GM12878 (cell line): ENCODE data around the gene ELN. TPM values are rescaled to one million over a fixed set of nuclear protein-coding genes. Genes with fewer than 3 reads are reported as not detected.

Source experiments
- ATAC-seq: fragments of 200-7000 bp; cut with Tn5 transposase; 3 replicates; pipeline ENCODE4 v1.9.1; 2020; ENCODE audit warnings: mild to moderate bottlenecking, moderate library complexity
- BruUV-seq: library from RNA; stranded (reverse); fragments of 400-500 nt; replicated peaks from 2 replicates; lab custom pipeline; 2021; lab: Mats Ljungman, UMichigan
- CTCF ChIA-PET: fragments of 300-600 bp; sonication (Branson Sonifier 250); formaldehyde crosslinking; extraction: SDS; loops from one replicate; lab custom pipeline; 2021; ENCODE audit warnings: inconsistent platforms; lab: Yijun Ruan, JAX
- POLR2A ChIA-PET: fragments of 350-600 bp; formaldehyde crosslinking; extraction: SDS; loops from one replicate; lab custom pipeline; 2021; ENCODE audit warnings: inconsistent platforms; lab: Charles Lee
- RAD21 ChIA-PET: fragments of 300-600 bp; sonication (Branson Sonifier 250); formaldehyde crosslinking; loops from one replicate; lab custom pipeline; 2023; ENCODE audit warnings: antibody characterized with exemption; ENCODE audit not compliant: unreplicated experiment; lab: Charles Lee
- SMC1A ChIA-PET: fragments of 300-600 bp; sonication (Branson Sonifier 250); formaldehyde crosslinking; loops from one replicate; lab custom pipeline; 2023; ENCODE audit not compliant: unreplicated experiment, uncharacterized antibody; lab: Charles Lee
- DNase-seq: peaks from one replicate; pipeline ENCODE4 v3.0.0-alpha.2; 2011; ENCODE audit warnings: low read depth, low spot score
- FAIRE-seq: peaks from 3 replicates; lab custom pipeline; 2011; peaks lifted over from hg19 to GRCh38; lab: Jason Lieb, UNC
- H2AFZ ChIP-seq: 2 replicates; pipeline ENCODE4 v1.6.0; 2011; ENCODE audit warnings: low read depth, low read length, control low read depth; ENCODE audit not compliant: control insufficient read depth
- H3K27ac ChIP-seq: 2 replicates; pipeline ENCODE4 v1.5.1; 2011; ENCODE audit warnings: control low read depth; ENCODE audit not compliant: control insufficient read depth, insufficient read depth
- H3K27me3 ChIP-seq, 2 experiments: replicated peaks in 1 of 2; 2 replicates each; pipeline versions ENCODE4 v1.6.0 to v1.6.1; 2011; ENCODE audit warnings: low read length in 1 of 2; ENCODE audit not compliant: control insufficient read depth in 2 of 2, insufficient read depth in 2 of 2
- H3K36me3 ChIP-seq, 2 experiments: 2 replicates each; pipeline ENCODE4 v1.5.1; 2011; ENCODE audit warnings: low read length in 1 of 2; ENCODE audit not compliant: control insufficient read depth in 2 of 2, insufficient read depth in 2 of 2
- H3K4me1 ChIP-seq: 2 replicates; pipeline ENCODE4 v1.6.1; 2011; ENCODE audit warnings: mild to moderate bottlenecking, low read length, moderate library complexity, mixed read lengths; ENCODE audit not compliant: control insufficient read depth, insufficient read depth
- H3K4me2 ChIP-seq: 2 replicates; pipeline ENCODE4 v1.6.0; 2011; ENCODE audit warnings: control low read depth; ENCODE audit not compliant: control insufficient read depth, insufficient read depth
- H3K4me3 ChIP-seq: fragments of 200-600 bp; sonication (generic); 2 replicates; pipeline ENCODE4 v1.5.1; 2016
- H3K79me2 ChIP-seq: 2 replicates; pipeline ENCODE4 v1.6.0; 2011; ENCODE audit warnings: low read length; ENCODE audit not compliant: control insufficient read depth, insufficient read depth
- H3K9ac ChIP-seq: 2 replicates; pipeline ENCODE4 v1.8.0; 2011; ENCODE audit warnings: low read length, control low read depth, mixed read lengths; ENCODE audit not compliant: control insufficient read depth, insufficient read depth
- H3K9me3 ChIP-seq: replicated peaks from 3 replicates; pipeline ENCODE4 v1.5.1; 2011; ENCODE audit warnings: mild to moderate bottlenecking, low read length; ENCODE audit not compliant: control insufficient read depth, insufficient read depth
- H4K20me1 ChIP-seq: 2 replicates; pipeline ENCODE4 v1.6.0; 2011; ENCODE audit not compliant: control insufficient read depth, insufficient read depth
- CEBPB ChIP-seq, 2 experiments: fragments of 150-350 bp in 1 of 2; IDR thresholded peaks; 2 replicates each; pipeline ENCODE4 v1.6.1; 2012 to 2014; ENCODE audit warnings: low read depth in 2 of 2, low read length in 2 of 2, borderline replicate concordance in 1 of 2, inconsistent platforms in 1 of 2
- MXI1 ChIP-seq: fragments of 150-350 bp; IDR thresholded peaks from 2 replicates; pipeline ENCODE4 v1.6.1; 2011; ENCODE audit warnings: low read depth, mild to moderate bottlenecking, inconsistent platforms, low read length, improper control_type of control experiment
- NBN ChIP-seq: fragments of 450-650 bp; IDR thresholded peaks from 2 replicates; pipeline ENCODE4 v1.6.1; 2016
- POLR2AphosphoS2 ChIP-seq: IDR thresholded peaks from 2 replicates; pipeline ENCODE4 v1.6.1; 2011; ENCODE audit warnings: low read depth, mild to moderate bottlenecking, low read length, improper control_type of control experiment, moderate library complexity
- SREBF2 ChIP-seq: IDR thresholded peaks from 2 replicates; pipeline ENCODE4 v1.6.1; 2012; ENCODE audit warnings: mild to moderate bottlenecking, low read length
- SUPT20H ChIP-seq: IDR thresholded peaks from 2 replicates; pipeline ENCODE4 v1.6.1; 2011; ENCODE audit warnings: low read depth, mild to moderate bottlenecking, low read length, moderate library complexity, borderline replicate concordance; ENCODE audit not compliant: control insufficient read depth
- WRNIP1 ChIP-seq: IDR thresholded peaks from 2 replicates; pipeline ENCODE4 v1.6.1; 2011; ENCODE audit warnings: low read depth, low read length, improper control_type of control experiment, borderline replicate concordance
- ZBTB33 ChIP-seq: fragments of 450-650 bp; IDR thresholded peaks from 2 replicates; pipeline ENCODE4 v1.6.1; 2017; ENCODE audit warnings: mild to moderate bottlenecking
- ZNF592 ChIP-seq: fragments of 450-650 bp; IDR thresholded peaks from 2 replicates; pipeline ENCODE4 v1.6.1; 2017; ENCODE audit warnings: mild to moderate bottlenecking, moderate library complexity
- WGBS: methylation state at CpG from one replicate; pipeline ENCODE4 v1.1.6; 2016; ENCODE audit warnings: low lambda C conversion rate; ENCODE audit not compliant: insufficient replicate concordance, insufficient coverage; ENCODE audit errors: missing lambda C conversion rate; 5-methylcytosine and 5-hydroxymethylcytosine counted together
- in situ Hi-C: fragments of 300-500 bp; cut with MboI; formaldehyde crosslinking; loops from 9 replicates; pipeline ENCODE4 v1.14.3; 2018; ENCODE audit warnings: mixed read lengths
- intact Hi-C: fragments of 100-400 bp; cut with micrococcal nuclease; formaldehyde crosslinking; loops from one replicate; pipeline ENCODE4 v1.14.2; 2022; ENCODE audit not compliant: unreplicated experiment
- polyA plus RNA-seq, 11 experiments: library from polyadenylated mRNA; depleted of rRNA in 4 of 11; unstranded in 6 of 11; stranded (reverse) in 5 of 11; fragments of >200 nt; fragmentation: Nextera tagmentation in 4 of 11; fragmentation: Illumina TruSeq in 1 of 11; extraction: Ambion mirVana in 4 of 11; extraction: Trizol in 1 of 11; gene quantifications; 1 replicate in 1 of 11; 2 replicates in 10 of 11; pipeline versions ENCODE4 v1.2.1 to v1.2.3, GENCODE V29; 2011 to 2016; ENCODE audit warnings: inconsistent platforms in 2 of 11, missing spikeins in 2 of 11, low read depth in 1 of 11
- total RNA-seq, 4 experiments: library from RNA; depleted of rRNA in 3 of 4; stranded (reverse); fragments of >200 nt in 3 of 4; fragmentation: Illumina TruSeq in 1 of 4; extraction: Trizol in 1 of 4; gene quantifications; 2 replicates each; pipeline versions ENCODE4 v1.2.1 to v1.2.3, GENCODE V29; 2013 to 2021

ELN gene
- total and polyA plus RNA-seq, 10 of the 15 experiments (the other 5 are each of a cell fraction or from before 2014, with no cell fraction given) = 0.08 to 0.27 (median 0.23) TPM; not detected in 7

- no peaks in the 10 kb centered on the region for H4K20me1 ChIP-seq
- no peaks in the 10 kb centered on the region for H3K9me3 ChIP-seq
- ChIA-PET SMC1A (no interaction called here), CTCF (no interaction called here), POLR2A (no interaction called here), RAD21 (no interaction called here)
- no peaks in the 10 kb centered on the region for H3K4me1 ChIP-seq
- WGBS = 47% methylated on average over 3 of the region's 3 CpGs
- no TSS peak for BruUV-seq
- FAIRE-seq (no peak), DNase-seq (no peak), ATAC-seq (no peak)
- no peak overlapping the region for H3K9ac ChIP-seq
- intact Hi-C loops = no loop called here
- H3K27ac ChIP-seq = no peak overlapping the region
- no peak overlapping the region for H3K4me2 ChIP-seq
- in situ Hi-C loops = no loop called here
- no peaks in the 10 kb centered on the region for H3K79me2 ChIP-seq
- H2AFZ ChIP-seq = no peak overlapping the region
- no peak overlapping the region for H3K4me3 ChIP-seq
- no peaks in the 10 kb centered on the region for H3K36me3 ChIP-seq
- H3K27me3 ChIP-seq = no peaks in the 10 kb centered on the region; a peak in 1 of 4 replicates
- TF ChIP-seq POLR2AphosphoS2 = no peak
- TF ChIP-seq MXI1 = no peak
- TF ChIP-seq CEBPB (IDR thresholded peaks at IDR 0.05; ENCODE audit: borderline replicate concordance in 1 of 2, low read depth in 2 of 2, low read length in 2 of 2) = no peak
- no peak for TF ChIP-seq SREBF2
- TF ChIP-seq WRNIP1 = no peak
- TF ChIP-seq ZNF592 = no peak
- TF ChIP-seq ZBTB33 = no peak
- no peak for TF ChIP-seq SUPT20H
- no peak for TF ChIP-seq NBN
Observed at GRCh38 chr7:74049997-74050798, 22.2 kb downstream of the ELN start.
